IMR-90 (cell line): ENCODE results near the gene PLD3. TPM values are rescaled to one million over a fixed set of nuclear protein-coding genes. Genes with fewer than 3 reads are reported as not detected.

ENCODE experiments used
- ATAC-seq: fragments of 200-7000 bp; cut with Tn5 transposase; 2 replicates; pipeline ENCODE4 v1.9.1; 2020; ENCODE audit warnings: low read depth, mild to moderate bottlenecking, moderate library complexity
- BruUV-seq: library from RNA; stranded (reverse); fragments of 400-500 nt; replicated peaks from 2 replicates; lab custom pipeline; 2021; lab: Mats Ljungman, UMichigan
- CTCF ChIA-PET: fragments of 300-600 bp; formaldehyde crosslinking; extraction: SDS; loops from one replicate; lab custom pipeline; 2021; ENCODE audit warnings: antibody characterized with exemption; lab: Yijun Ruan, JAX
- POLR2A ChIA-PET: fragments of 300-600 bp; sonication (Branson Sonifier 250); formaldehyde crosslinking; loops from one replicate; lab custom pipeline; 2022; ENCODE audit warnings: antibody characterized with exemption; ENCODE audit not compliant: unreplicated experiment; lab: Charles Lee
- DNase-seq: peaks from one replicate; pipeline ENCODE4 v3.0.0; 2013
- H2AFZ ChIP-seq: replicated peaks from 2 replicates; pipeline ENCODE3; 2013; ENCODE audit warnings: low read length, mild to moderate bottlenecking; ENCODE audit not compliant: poor library complexity
- H2AK5ac ChIP-seq: 2 replicates; pipeline ENCODE4 v1.6.1; 2013; ENCODE audit warnings: low read depth, low read length, inconsistent platforms
- H2AK9ac ChIP-seq: replicated peaks from 2 replicates; pipeline ENCODE3; 2013; ENCODE audit warnings: mild to moderate bottlenecking, low read depth, low read length, moderate library complexity; ENCODE audit not compliant: poor library complexity
- H2BK120ac ChIP-seq: 2 replicates; pipeline ENCODE4 v1.6.1; 2013; ENCODE audit warnings: low read depth, low read length, inconsistent platforms
- H2BK15ac ChIP-seq: 3 replicates; pipeline ENCODE4 v1.6.1; 2013; ENCODE audit warnings: low read depth, low read length, inconsistent platforms
- H2BK20ac ChIP-seq: 2 replicates; pipeline ENCODE4 v1.6.1; 2013; ENCODE audit warnings: low read depth, mild to moderate bottlenecking, inconsistent platforms, low read length, moderate library complexity
- H2BK5ac ChIP-seq: 2 replicates; pipeline ENCODE4 v1.6.1; 2013; ENCODE audit warnings: mild to moderate bottlenecking, low read depth, low read length, inconsistent platforms; ENCODE audit not compliant: poor library complexity, severe bottlenecking
- H3K14ac ChIP-seq: replicated peaks from 2 replicates; pipeline ENCODE4 v1.6.1; 2013; ENCODE audit warnings: low read depth, low read length, inconsistent platforms
- H3K18ac ChIP-seq: 2 replicates; pipeline ENCODE4 v1.6.1; 2013; ENCODE audit warnings: low read depth, low read length, control low read depth
- H3K23ac ChIP-seq: 2 replicates; pipeline ENCODE4 v1.6.1; 2013; ENCODE audit warnings: low read depth, low read length, inconsistent platforms
- H3K27ac ChIP-seq: 2 replicates; pipeline ENCODE4 v1.5.1; 2013; ENCODE audit warnings: mild to moderate bottlenecking, control low read depth, low read length; ENCODE audit not compliant: insufficient read depth
- H3K27me3 ChIP-seq: 2 replicates; pipeline ENCODE4 v1.6.1; 2013; ENCODE audit warnings: low read length; ENCODE audit not compliant: control insufficient read depth, insufficient read depth
- H3K36me3 ChIP-seq: 2 replicates; pipeline ENCODE4 v1.6.1; 2013; ENCODE audit warnings: low read length, mixed read lengths; ENCODE audit not compliant: control insufficient read depth, insufficient read depth
- H3K4ac ChIP-seq: 2 replicates; pipeline ENCODE4 v1.6.1; 2013; ENCODE audit warnings: low read depth, low read length, inconsistent platforms
- H3K4me1 ChIP-seq: 2 replicates; pipeline ENCODE4 v1.6.1; 2013; ENCODE audit warnings: low read length, mixed read lengths; ENCODE audit not compliant: control insufficient read depth, insufficient read depth
- H3K4me2 ChIP-seq: 2 replicates; pipeline ENCODE4 v1.6.1; 2013; ENCODE audit warnings: low read depth, mild to moderate bottlenecking, control low read depth, low read length, moderate library complexity
- H3K4me3 ChIP-seq: 2 replicates; pipeline ENCODE4 v1.5.1; 2013; ENCODE audit warnings: low read depth, mild to moderate bottlenecking, control low read depth, low read length, moderate library complexity; ENCODE audit not compliant: insufficient read depth
- H3K56ac ChIP-seq: 2 replicates; pipeline ENCODE4 v1.6.1; 2013; ENCODE audit warnings: low read length, inconsistent platforms; ENCODE audit not compliant: insufficient read depth; ENCODE audit errors: extremely low read depth
- H3K79me1 ChIP-seq, 2 experiments: 2 replicates each; pipeline ENCODE4 v1.6.1; 2013; ENCODE audit warnings: low read length in 2 of 2, inconsistent platforms in 1 of 2, low read depth in 1 of 2
- H3K9ac ChIP-seq: 2 replicates; pipeline ENCODE4 v1.6.1; 2013; ENCODE audit warnings: low read depth, low read length, control low read depth
- H3K9me1 ChIP-seq: 2 replicates; pipeline ENCODE4 v1.6.1; 2013; ENCODE audit warnings: low read length, inconsistent platforms; ENCODE audit not compliant: insufficient read depth
- H3K9me3 ChIP-seq: 2 replicates; pipeline ENCODE4 v1.6.1; 2013; ENCODE audit warnings: low read length; ENCODE audit not compliant: control insufficient read depth, insufficient read depth
- H4K20me1 ChIP-seq: 2 replicates; pipeline ENCODE4 v1.6.1; 2013; ENCODE audit warnings: low read length, inconsistent platforms; ENCODE audit not compliant: insufficient read depth
- H4K5ac ChIP-seq: 2 replicates; pipeline ENCODE4 v1.6.1; 2013; ENCODE audit warnings: mild to moderate bottlenecking, low read depth, low read length, control low read depth
- H4K8ac ChIP-seq, 2 experiments: 2 replicates each; pipeline ENCODE4 v1.6.1; 2013; ENCODE audit warnings: low read depth in 2 of 2, low read length in 2 of 2, control low read depth in 1 of 2, inconsistent platforms in 1 of 2
- H4K91ac ChIP-seq: 2 replicates; pipeline ENCODE4 v1.6.1; 2013; ENCODE audit warnings: low read depth, low read length, inconsistent platforms; ENCODE audit not compliant: insufficient read depth
- RFX5 ChIP-seq: IDR thresholded peaks from 2 replicates; pipeline ENCODE4 v1.8.0; 2012; ENCODE audit warnings: low read depth, mild to moderate bottlenecking, low read length, moderate library complexity
- WGBS, 2 experiments: methylation state at CpG; one replicate each; pipeline versions ENCODE4 v1.1.5 to v1.1.7; 2013; ENCODE audit warnings: missing lambda C conversion rate in 2 of 2; ENCODE audit not compliant: insufficient read length in 1 of 2; ENCODE audit errors: extremely low coverage in 2 of 2; 5-methylcytosine and 5-hydroxymethylcytosine counted together
- dilution Hi-C: fragments of 300-500 bp; cut with HindIII; formaldehyde crosslinking; loops from one replicate; pipeline ENCODE4 v1.14.3; 2018; ENCODE audit warnings: low sequenced_read_pairs; ENCODE audit not compliant: unreplicated experiment
- in situ Hi-C: fragments of 300-500 bp; cut with MboI; formaldehyde crosslinking; loops from 3 replicates; pipeline ENCODE4 v1.14.3; 2019; ENCODE audit warnings: low sequenced_read_pairs, inconsistent platforms, mixed read lengths
- intact Hi-C: fragments of 100-400 bp; cut with micrococcal nuclease; formaldehyde crosslinking; loops from 2 replicates; pipeline ENCODE4 v1.10.0; 2022
- polyA plus RNA-seq, 3 experiments: library from polyadenylated mRNA; depleted of rRNA; stranded (reverse); fragments of >200 nt; gene quantifications; 2 replicates each; pipeline ENCODE4 v1.2.3, GENCODE V29; 2012; ENCODE audit warnings: low replicate concordance in 1 of 3
- total RNA-seq: library from RNA; depleted of rRNA; stranded (reverse); fragments of >200 nt; gene quantifications from 2 replicates; pipeline ENCODE4 v1.2.3, GENCODE V29; 2012

Gene PLD3
- total and polyA plus RNA-seq, 2 of the 4 experiments (the other 2 are of a cell fraction): 117 to 665 TPM

GRCh38 chr19:40388481-40388880 is 40.0 kb downstream of the PLD3 start:
- ATAC-seq (no peak), DNase-seq (no peak)
- Histone ChIP-seq H4K91ac (no peak overlapping the region), H2AK5ac (no peak overlapping the region), H3K4ac (no peak overlapping the region), H2BK20ac (no peak overlapping the region), H3K4me2 (no peak overlapping the region), H3K4me1 (no peaks in the 10 kb centered on the region), H3K79me1 (no peaks in the 10 kb centered on the region), H3K4me3 (no peak overlapping the region), H4K20me1 (no peaks in the 10 kb centered on the region), H2BK15ac (no peak overlapping the region), H2BK5ac (no peak overlapping the region), H3K9me1 (no peaks in the 10 kb centered on the region), H3K36me3 (no peaks in the 10 kb centered on the region), H3K14ac (no peak overlapping the region), H4K5ac (no peak overlapping the region), H2AFZ (no peak overlapping the region), H2AK9ac (no peak overlapping the region), H3K27ac (no peak overlapping the region), H3K9ac (no peak overlapping the region), H3K9me3 (no peaks in the 10 kb centered on the region), H2BK120ac (no peak overlapping the region), H3K23ac (no peak overlapping the region), H3K27me3 (no peaks in the 10 kb centered on the region; the same call in 1 of the 2 replicates), H4K8ac (no peak overlapping the region), H3K18ac (no peak overlapping the region), H3K56ac (no peak overlapping the region)
- intact Hi-C loops: no loop called here
- 100% methylated on average over 1 of the region's 3 CpGs; no CpG with 5 or more reads in 1 of the 2 experiments for WGBS, 2 experiments
- in situ Hi-C loops: no loop called here
- no peak for TF ChIP-seq RFX5
- ChIA-PET POLR2A (no interaction called here), CTCF (no interaction called here)
- no TSS peak for BruUV-seq
- dilution Hi-C loops: no loop called here
